Activated naive CD8-positive, alpha-beta T cell treated with anti-CD3 and anti-CD28 coated beads for 36 hours (primary cell): ENCODE data around the gene GID8. TPM values are rescaled to one million over a fixed set of nuclear protein-coding genes. Genes with fewer than 3 reads are reported as not detected.

Source experiments
- DNase-seq: peaks from one replicate; pipeline ENCODE4 v3.0.0; 2021
- H3K27ac Mint-ChIP-seq: one replicate; pipeline ENCODE4 v1.8.0; 2022; ENCODE audit warnings: mild to moderate bottlenecking, moderate library complexity, mixed read lengths
- H3K27me3 Mint-ChIP-seq: one replicate; pipeline ENCODE4 v1.8.0; 2022; ENCODE audit warnings: mild to moderate bottlenecking, mixed read lengths
- H3K36me3 Mint-ChIP-seq: one replicate; pipeline ENCODE4 v1.8.0; 2021; ENCODE audit warnings: mild to moderate bottlenecking, mixed read lengths
- H3K4me1 Mint-ChIP-seq: one replicate; pipeline ENCODE4 v1.8.0; 2021; ENCODE audit warnings: mixed read lengths
- H3K4me3 Mint-ChIP-seq: one replicate; pipeline ENCODE4 v1.8.0; 2022; ENCODE audit warnings: mild to moderate bottlenecking, moderate library complexity, mixed read lengths
- H3K9me3 Mint-ChIP-seq: one replicate; pipeline ENCODE4 v1.8.0; 2022; ENCODE audit warnings: mixed read lengths
- total RNA-seq, 2 experiments: library from RNA; stranded (reverse); gene quantifications; one replicate each; pipeline ENCODE4 v1.2.3, GENCODE V29; 2021

GID8 gene
- 10 to 100 TPM; 47.6 to 48.5 TPM for total RNA-seq

DNA sequence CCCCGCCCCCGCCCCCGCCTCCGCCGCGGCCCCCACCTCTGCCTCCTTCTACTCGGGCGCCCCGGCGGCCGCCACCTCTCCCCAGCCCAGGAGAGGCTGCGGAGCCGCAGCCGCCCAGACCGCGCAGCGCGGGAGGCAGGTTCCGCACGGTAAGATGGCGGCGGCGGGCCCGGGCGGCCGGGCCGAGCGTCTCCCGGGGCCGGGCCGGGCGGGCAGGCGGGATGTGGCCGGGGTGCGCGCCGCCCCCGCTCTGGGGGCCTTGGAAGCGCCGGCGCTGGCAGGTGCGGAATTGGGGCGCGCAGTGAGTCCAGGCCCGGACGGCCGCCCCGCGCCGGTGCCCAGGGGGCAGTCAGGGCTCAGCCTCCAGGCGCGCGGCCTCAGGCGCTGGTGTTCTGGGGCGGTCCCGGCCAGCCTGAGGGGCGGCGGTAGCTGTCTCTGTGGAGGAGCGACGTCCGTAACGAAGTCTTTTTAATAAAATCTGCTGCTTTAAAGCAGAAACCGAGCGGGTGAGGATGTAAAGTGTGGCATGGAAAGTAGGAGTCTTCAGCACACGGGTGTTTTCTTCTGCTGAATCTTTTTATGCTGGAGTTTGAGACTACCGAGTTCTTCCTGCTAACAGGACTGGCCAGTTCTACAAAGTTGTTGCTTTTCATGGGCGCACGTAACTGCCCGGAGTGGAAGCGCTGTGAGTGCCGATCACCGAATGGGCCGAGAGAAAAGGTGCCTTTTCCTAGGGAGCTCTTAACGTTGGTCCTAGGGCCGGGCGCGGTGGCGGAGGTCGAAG, at the start of gene GID8:
GID8 (plus strand) TSS at position 43 of the 784 bp plus-strand sequence. CDS start 3,356 bp downstream, outside the sequence.
- peak within 1 kb of the TSS; percentile 93 for H3K4me3 Mint-ChIP-seq

GRCh38 chr20:62888406-62888805, 49.5 kb upstream of the GID8 start:
- Mint-ChIP-seq H3K36me3 (peaks cover 26% of the 10 kb centered on the region), H3K9me3 (no peaks in the 10 kb centered on the region), H3K4me3 (no peak overlapping the region), H3K27me3 (no peaks in the 10 kb centered on the region), H3K4me1 (peaks cover 28% of the 10 kb centered on the region), H3K27ac (no peak overlapping the region)
- DNase-seq, result no peak

More for the DNA sequence above, at the start of gene GID8:
- peak within 1 kb of the TSS; percentile 98 for H3K27ac Mint-ChIP-seq
- peak; percentile 71 for DNase-seq
- H3K4me1 Mint-ChIP-seq, result peaks cover 30% of the 10 kb centered on the region
- no peaks in the 10 kb centered on the region for H3K27me3 Mint-ChIP-seq
- no peaks in the 10 kb centered on the region for H3K9me3 Mint-ChIP-seq
- peaks cover 20% of the 10 kb centered on the region for H3K36me3 Mint-ChIP-seq

- no peak for DNase-seq
- no peak overlapping the region for H3K4me3 Mint-ChIP-seq
- no peaks in the 10 kb centered on the region for H3K27me3 Mint-ChIP-seq
- H3K36me3 Mint-ChIP-seq, result peaks cover 30% of the 10 kb centered on the region
- H3K27ac Mint-ChIP-seq, result no peak overlapping the region
- H3K4me1 Mint-ChIP-seq, result peaks cover 31% of the 10 kb centered on the region
- no peaks in the 10 kb centered on the region for H3K9me3 Mint-ChIP-seq
Observed at GRCh38 chr20:62888910-62889309, 49.0 kb upstream of the GID8 start.

- Mint-ChIP-seq H3K4me3 (no peak overlapping the region), H3K4me1 (peaks cover 31% of the 10 kb centered on the region), H3K36me3 (peaks cover 35% of the 10 kb centered on the region), H3K27ac (no peak overlapping the region), H3K9me3 (no peaks in the 10 kb centered on the region), H3K27me3 (no peaks in the 10 kb centered on the region)
- DNase-seq, result no peak
Observed at GRCh38 chr20:62889411-62889810, 48.5 kb upstream of the GID8 start.

GRCh38 chr20:62889871-62890270, 48.1 kb upstream of the GID8 start:
- Mint-ChIP-seq H3K4me3 (no peak overlapping the region), H3K27me3 (no peaks in the 10 kb centered on the region), H3K27ac (no peak overlapping the region), H3K4me1 (peaks cover 31% of the 10 kb centered on the region), H3K9me3 (no peaks in the 10 kb centered on the region), H3K36me3 (peaks cover 35% of the 10 kb centered on the region)
- DNase-seq, result no peak

DNA sequence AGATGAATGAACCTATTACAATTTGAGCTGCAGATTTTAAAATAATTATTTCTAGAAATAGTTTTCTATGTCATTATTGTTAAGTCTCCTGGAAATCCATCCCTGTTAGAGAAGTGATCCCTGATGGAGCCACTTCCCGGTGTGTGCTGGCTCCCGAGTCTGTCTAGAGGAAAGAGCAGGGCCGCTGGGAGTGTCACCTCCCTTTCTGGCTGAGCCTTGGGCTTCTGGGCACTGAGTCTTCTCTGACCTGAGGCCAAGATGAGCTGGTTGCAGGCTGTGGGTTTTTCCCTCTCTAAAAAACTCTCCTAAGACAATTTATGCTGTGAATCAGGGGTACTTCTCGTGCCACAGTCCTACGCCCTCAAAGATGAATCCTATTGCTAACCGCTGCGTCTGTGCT, 47.5 kb upstream of the GID8 start:
- peaks cover 38% of the 10 kb centered on the region for H3K36me3 Mint-ChIP-seq
- H3K27ac Mint-ChIP-seq, result no peak overlapping the region
- no peak for DNase-seq
- no peaks in the 10 kb centered on the region for H3K27me3 Mint-ChIP-seq
- H3K9me3 Mint-ChIP-seq, result no peaks in the 10 kb centered on the region
- no peak overlapping the region for H3K4me3 Mint-ChIP-seq
- peaks cover 31% of the 10 kb centered on the region for H3K4me1 Mint-ChIP-seq

GRCh38 chr20:62891111-62891510, 46.8 kb upstream of the GID8 start:
- H3K36me3 Mint-ChIP-seq, result peaks cover 42% of the 10 kb centered on the region

GRCh38 chr20:62892348-62893304, 45.3 kb upstream of the GID8 start:
- Mint-ChIP-seq H3K27me3 (no peaks in the 10 kb centered on the region), H3K27ac (peak overlapping the region; percentile 2), H3K4me3 (no peak overlapping the region), H3K4me1 (peaks cover 24% of the 10 kb centered on the region), H3K9me3 (no peaks in the 10 kb centered on the region), H3K36me3 (peaks cover 42% of the 10 kb centered on the region)
- no peak for DNase-seq

More at GRCh38 chr20:62891111-62891510, 46.8 kb upstream of the GID8 start:
- DNase-seq, result no peak
- H3K9me3 Mint-ChIP-seq, result no peaks in the 10 kb centered on the region
- H3K27ac Mint-ChIP-seq, result peak overlapping the region; percentile 1
- H3K4me3 Mint-ChIP-seq, result no peak overlapping the region
- H3K4me1 Mint-ChIP-seq, result peaks cover 31% of the 10 kb centered on the region
- H3K27me3 Mint-ChIP-seq, result no peaks in the 10 kb centered on the region

GRCh38 chr20:62893700-62894099, 44.2 kb upstream of the GID8 start:
- no peak overlapping the region for H3K4me3 Mint-ChIP-seq
- peaks cover 42% of the 10 kb centered on the region for H3K36me3 Mint-ChIP-seq
- peaks cover 31% of the 10 kb centered on the region for H3K4me1 Mint-ChIP-seq
- no peaks in the 10 kb centered on the region for H3K27me3 Mint-ChIP-seq
- H3K27ac Mint-ChIP-seq, result no peak overlapping the region
- H3K9me3 Mint-ChIP-seq, result no peaks in the 10 kb centered on the region
- DNase-seq, result no peak

GRCh38 chr20:62894261-62894660, 43.7 kb upstream of the GID8 start:
- Mint-ChIP-seq H3K36me3 (peaks cover 42% of the 10 kb centered on the region), H3K4me3 (no peak overlapping the region), H3K27ac (no peak overlapping the region), H3K9me3 (no peaks in the 10 kb centered on the region), H3K4me1 (peaks cover 37% of the 10 kb centered on the region), H3K27me3 (no peaks in the 10 kb centered on the region)
- no peak for DNase-seq

- no peaks in the 10 kb centered on the region for H3K9me3 Mint-ChIP-seq
- H3K27ac Mint-ChIP-seq, result no peak overlapping the region
- H3K4me1 Mint-ChIP-seq, result peaks cover 46% of the 10 kb centered on the region
- H3K36me3 Mint-ChIP-seq, result peaks cover 43% of the 10 kb centered on the region
- no peaks in the 10 kb centered on the region for H3K27me3 Mint-ChIP-seq
- no peak for DNase-seq
- H3K4me3 Mint-ChIP-seq, result no peak overlapping the region
Observed at GRCh38 chr20:62895539-62895938, 42.4 kb upstream of the GID8 start.

GRCh38 chr20:62896526-62896925, 41.4 kb upstream of the GID8 start:
- Mint-ChIP-seq H3K9me3 (no peaks in the 10 kb centered on the region), H3K27me3 (no peaks in the 10 kb centered on the region), H3K27ac (no peak overlapping the region), H3K36me3 (peaks cover 37% of the 10 kb centered on the region), H3K4me1 (peaks cover 46% of the 10 kb centered on the region), H3K4me3 (no peak overlapping the region)
- no peak for DNase-seq

DNA sequence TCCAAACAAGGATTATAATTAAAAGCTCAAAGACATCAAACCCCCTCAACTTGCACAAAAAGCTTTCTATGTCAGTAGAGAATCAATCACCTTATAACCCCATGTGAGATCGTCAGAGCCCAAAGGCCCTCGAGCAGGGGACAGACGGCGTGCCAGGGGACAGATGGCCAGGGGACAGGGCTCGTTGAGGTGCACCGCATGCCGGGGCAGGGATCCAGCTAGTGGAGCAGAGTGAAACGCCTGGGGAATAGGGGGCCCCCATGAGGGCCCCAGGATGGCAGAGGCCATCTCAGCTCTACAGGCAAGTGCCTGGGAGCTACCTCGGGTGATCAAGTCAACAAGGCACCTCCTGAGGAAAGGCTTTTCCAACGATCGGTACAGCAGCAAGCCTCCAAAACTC, 40.3 kb upstream of the GID8 start:
- Mint-ChIP-seq H3K36me3 (peaks cover 32% of the 10 kb centered on the region), H3K4me3 (no peak overlapping the region), H3K27me3 (no peaks in the 10 kb centered on the region), H3K4me1 (peaks cover 42% of the 10 kb centered on the region), H3K27ac (no peak overlapping the region), H3K9me3 (no peaks in the 10 kb centered on the region)
- no peak for DNase-seq

DNA sequence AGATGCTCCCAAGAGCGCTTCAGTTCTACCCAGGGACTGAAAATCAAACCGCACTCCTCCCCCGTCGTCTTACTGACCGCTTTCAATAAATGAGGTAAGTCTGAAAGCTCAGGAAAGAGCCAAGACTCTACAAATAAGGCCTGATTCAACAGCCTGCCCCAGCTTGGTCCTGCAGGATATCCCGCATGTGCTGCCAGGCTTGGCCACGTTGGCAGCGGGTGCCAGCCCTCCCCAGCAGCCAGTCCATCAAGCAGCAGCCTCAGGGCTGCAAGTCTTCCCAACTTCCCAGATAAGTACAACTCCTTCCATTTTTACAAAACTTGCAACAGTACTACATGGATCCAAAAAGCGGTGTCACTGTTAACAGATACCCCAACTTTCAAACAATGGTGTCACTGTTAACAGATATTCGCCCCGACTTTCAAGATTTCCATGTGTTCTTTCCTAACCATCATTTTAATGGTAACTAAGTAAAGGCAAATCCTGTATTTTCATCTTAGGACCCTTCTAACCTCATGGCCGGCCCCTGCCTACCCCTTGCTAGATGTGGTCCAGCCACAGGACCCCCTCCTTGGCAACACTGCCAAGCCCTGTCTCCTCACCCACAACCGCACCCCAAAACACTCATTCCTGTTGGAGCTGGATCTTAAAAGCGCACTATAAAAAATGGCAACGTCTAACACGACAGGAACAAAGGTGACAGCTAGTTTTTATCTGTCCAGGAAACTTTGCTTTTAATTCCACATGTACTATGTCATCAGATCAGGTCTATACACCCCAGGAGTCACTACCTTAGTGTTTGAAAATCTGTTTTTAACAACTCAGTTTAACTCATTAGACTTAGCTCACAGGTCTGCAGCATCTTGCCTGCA, 39.6 kb upstream of the GID8 start:
- Mint-ChIP-seq H3K4me1 (peaks cover 40% of the 10 kb centered on the region), H3K4me3 (no peak overlapping the region), H3K27me3 (no peaks in the 10 kb centered on the region), H3K9me3 (no peaks in the 10 kb centered on the region), H3K27ac (peak overlapping the region; percentile 20), H3K36me3 (peaks cover 26% of the 10 kb centered on the region)
- no peak for DNase-seq
